Fibroblast of the conjunctiva (primary cell): ENCODE results near the gene TAF11L8.
"Not testable (repeated sequence)": the region's sequence is repeated elsewhere in the genome, so short reads cannot be mapped to it uniquely, and the experiment has no call there.

Experiments used
- DNase-seq: peaks from one replicate; pipeline ENCODE4 v3.0.0-alpha.2; 2010; ENCODE audit warnings: low read depth

Gene TAF11L8

GRCh38 chr5:17590860-17591259, at the start of gene TAF11L8:
Gene TAF11L8, minus strand, starts transcription at chr5:17590960.
- DNase-seq: not testable (repeated sequence)

DNA sequence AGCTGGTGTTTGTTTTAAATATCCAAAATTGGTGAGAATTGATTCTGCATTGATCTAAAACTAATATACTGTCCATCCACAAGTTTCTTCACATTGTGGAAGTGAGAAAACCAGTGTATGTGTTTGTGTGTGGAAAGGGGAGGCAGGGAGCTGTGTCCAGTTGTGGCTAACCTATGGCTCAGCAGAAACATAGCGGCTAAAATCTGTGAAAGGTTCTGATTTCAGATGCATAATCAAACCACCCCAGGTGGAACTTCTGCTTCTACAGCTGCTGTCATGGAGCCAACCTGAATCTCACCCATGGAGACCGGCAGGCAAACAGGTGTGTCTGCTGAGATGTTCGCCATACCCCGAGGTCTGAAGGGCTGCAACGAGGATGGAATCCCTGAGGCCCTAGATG, 43.4 kb upstream of the TAF11L8 start, which contains the start of gene TAF11L14:
TAF11L14 (plus strand) TSS at position 301 of the 400 bp plus-strand sequence.
- DNase-seq: no peak

GRCh38 chr5:17631788-17632187, 41.0 kb upstream of the TAF11L8 start, which contains the start of gene TAF11L13:
Gene TAF11L13, plus strand, starts transcription at chr5:17632088.
- not testable (repeated sequence) for DNase-seq

DNA sequence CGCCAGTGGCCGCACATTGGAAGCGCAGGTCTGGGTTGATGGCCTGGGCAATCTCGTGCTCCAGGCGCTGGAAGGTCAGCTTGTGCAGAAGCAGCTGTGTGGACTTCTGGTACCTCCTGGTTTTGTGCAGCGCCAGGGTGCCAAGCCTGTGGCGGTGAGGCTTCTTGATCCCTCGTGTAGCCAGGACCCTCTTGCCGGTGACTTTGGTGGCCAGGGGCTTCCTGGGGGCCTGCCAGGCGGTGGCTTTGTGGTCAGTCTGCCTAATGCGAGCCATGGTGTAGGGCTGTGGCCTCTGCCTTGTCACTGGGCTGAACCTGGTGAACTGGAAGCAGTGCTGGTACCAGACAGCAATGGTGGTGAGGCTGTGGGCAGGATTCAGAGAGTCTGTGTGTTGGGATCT, 34.9 kb upstream of the TAF11L8 start:
- no peak for DNase-seq

- no peak for DNase-seq
These were observed 29.9 kb upstream of the TAF11L8 start for GRCh38 chr5:17620627-17621026.

GRCh38 chr5:17619354-17619753, 28.6 kb upstream of the TAF11L8 start:
- DNase-seq: no peak

DNA sequence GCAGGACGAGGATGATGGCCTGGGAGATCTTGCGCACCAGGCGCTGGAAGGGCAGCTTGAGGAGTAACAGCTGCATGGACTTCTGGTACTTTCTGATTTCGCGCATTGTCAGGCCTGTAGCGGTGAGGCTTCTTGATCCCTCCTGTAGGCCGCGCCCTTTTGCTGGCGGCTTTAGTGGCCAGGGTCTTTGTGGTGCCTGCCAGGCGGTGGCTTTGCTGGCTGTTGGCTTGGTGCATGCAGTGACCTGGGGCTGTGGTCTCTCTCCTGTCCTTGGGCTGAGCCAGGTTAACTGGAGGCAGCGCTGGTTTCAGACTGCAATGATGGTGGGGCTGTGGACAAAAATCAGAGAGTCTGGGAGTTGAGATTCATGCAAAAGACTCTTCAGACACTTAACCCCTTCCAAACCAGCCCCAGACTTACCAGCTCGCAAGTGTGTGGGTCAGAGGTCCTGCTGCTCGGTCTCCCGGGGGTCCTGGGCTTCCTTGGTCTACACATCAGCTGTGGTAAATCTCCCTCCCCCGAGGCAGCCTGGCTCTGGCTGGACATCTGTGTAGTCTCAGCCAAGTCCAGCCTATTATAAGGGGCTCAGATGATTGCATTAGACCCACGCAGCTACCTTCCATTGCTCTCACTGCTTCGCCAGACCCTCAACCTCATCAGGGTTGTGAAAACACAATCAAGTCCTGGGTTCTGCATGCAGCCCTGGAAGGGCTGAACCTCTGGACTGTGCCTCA, 24.3 kb upstream of the TAF11L8 start:
- DNase-seq: no peak

- not testable (repeated sequence) for DNase-seq
These were observed 19.3 kb upstream of the TAF11L8 start, which contains the start of gene TAF11L12 for GRCh38 chr5:17610092-17610491. Gene TAF11L12, plus strand, starts transcription at chr5:17610392.

DNA sequence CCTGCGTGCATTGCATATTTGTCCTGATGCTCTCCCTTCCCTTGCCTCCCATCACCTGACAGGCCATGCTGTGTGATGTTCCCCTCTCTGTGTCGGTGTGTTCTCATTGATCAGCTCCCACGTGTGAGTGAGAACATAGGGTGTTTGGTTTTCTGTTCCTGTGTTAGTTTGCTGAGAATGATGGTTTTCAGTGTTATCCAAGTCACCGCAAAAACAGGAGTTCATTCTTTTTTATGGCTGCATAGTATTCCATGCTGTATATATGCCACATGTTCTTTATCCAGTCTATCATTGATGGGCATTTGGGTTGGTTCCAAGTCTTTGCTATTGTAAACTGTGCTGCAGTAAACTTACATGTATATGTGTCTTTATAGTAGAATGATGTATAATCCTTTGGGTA, 16.7 kb upstream of the TAF11L8 start:
- DNase-seq: not testable (repeated sequence)

GRCh38 chr5:17604951-17605350, 14.2 kb upstream of the TAF11L8 start:
- DNase-seq: no peak

- not testable (repeated sequence) for DNase-seq
These were observed 13.1 kb upstream of the TAF11L8 start, which contains the start of gene TAF11L11 for GRCh38 chr5:17603880-17604279. Gene TAF11L11, plus strand, starts transcription at chr5:17604183.

DNA sequence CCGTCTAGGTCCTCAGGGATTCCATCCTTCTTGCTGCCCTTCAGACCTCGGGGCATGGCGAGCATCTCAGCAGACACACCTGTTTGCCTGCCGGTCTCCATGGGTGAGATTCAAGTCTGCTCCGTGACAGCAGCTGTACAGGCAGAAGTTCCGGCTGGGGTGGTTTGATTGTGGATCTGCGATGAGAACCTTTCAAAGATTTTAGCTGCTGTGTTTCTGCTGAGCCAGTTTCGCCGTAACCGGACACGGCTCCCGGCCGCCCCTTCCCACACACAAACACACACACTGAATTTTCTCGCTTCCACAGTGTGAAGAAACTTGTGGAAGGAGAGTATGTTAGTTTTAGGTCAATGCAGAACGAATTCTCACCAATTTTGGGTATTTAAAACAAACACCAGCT, 7.0 kb upstream of the TAF11L8 start, which contains the start of gene TAF11L10:
TAF11L10 (minus strand) TSS at position 101 of the 400 bp plus-strand sequence.
- not testable (repeated sequence) for DNase-seq

GRCh38 chr5:17594255-17594654, 3.5 kb upstream of the TAF11L8 start, which contains the start of gene TAF11L9:
Gene TAF11L9, minus strand, starts transcription at chr5:17594394.
- DNase-seq: not testable (repeated sequence)

DNA sequence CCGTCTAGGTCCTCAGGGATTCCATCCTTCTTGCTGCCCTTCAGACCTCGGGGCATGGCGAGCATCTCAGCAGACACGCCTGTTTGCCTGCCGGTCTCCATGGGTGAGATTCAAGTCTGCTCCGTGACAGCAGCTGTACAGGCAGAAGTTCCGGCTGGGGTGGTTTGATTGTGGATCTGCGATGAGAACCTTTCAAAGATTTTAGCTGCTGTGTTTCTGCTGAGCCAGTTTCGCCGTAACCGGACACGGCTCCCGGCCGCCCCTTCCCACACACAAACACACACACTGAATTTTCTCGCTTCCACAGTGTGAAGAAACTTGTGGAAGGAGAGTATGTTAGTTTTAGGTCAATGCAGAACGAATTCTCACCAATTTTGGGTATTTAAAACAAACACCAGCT, 5.1 kb downstream of the TAF11L8 start, which contains the start of gene TAF11L7:
TAF11L7 (minus strand) TSS at position 101 of the 400 bp plus-strand sequence.
- not testable (repeated sequence) for DNase-seq
